ENCODE data around the gene CALR3. TPM values are rescaled to one million over a fixed set of nuclear protein-coding genes. Genes with fewer than 3 reads are reported as not detected.
"Not testable (repeated sequence)": the region's sequence is repeated elsewhere in the genome, so short reads cannot be mapped to it uniquely, and the experiment has no call there.

CALR3 gene
- total RNA-seq, 4 donors from 2014 or later: not detected

- intact Hi-C loops (cut with DNase I; ENCODE audit: low total_unique reads): no loop called here
- Histone ChIP-seq H3K4me1 (no peaks in the 10 kb centered on the region), H3K27me3 (no peaks in the 10 kb centered on the region), H3K27ac (no peak overlapping the region), H3K36me3 (peaks cover 0 to 74% of the 10 kb centered on the region in 2 donors), H3K4me3 (no peak overlapping the region), H3K9me3 (no peaks in the 10 kb centered on the region)
- ATAC-seq (no peak), DNase-seq (no peak)
- no peak for TF ChIP-seq POLR2A (IDR thresholded peaks at IDR 0.05)
- TF ChIP-seq CTCF (IDR thresholded peaks at IDR 0.05 in 4 of 5, conservative IDR thresholded peaks at IDR 0.05 in 1 of 5): no peak
- in situ Hi-C loops (cut with MboI; ENCODE audit: low sequenced_read_pairs in 4 of 4): loop anchor here in 1 of 4 donors (25.0 kb wide), 1 partner anchor 302 kb away; no protein-coding TSS in a partner anchor
Observed at GRCh38 chr19:16514383-16515019, 18.5 kb upstream of the CALR3 start.

- H3K9me3 ChIP-seq; DNase-seq; H3K4me3 ChIP-seq; intact Hi-C loops (cut with DNase I; ENCODE audit: low total_unique reads); H3K4me1 ChIP-seq; H3K27ac ChIP-seq; ATAC-seq; H3K27me3 ChIP-seq: not testable (repeated sequence)
- in situ Hi-C loops (cut with MboI; ENCODE audit: low sequenced_read_pairs in 4 of 4): loop anchor here in 1 of 4 donors (25.0 kb wide), 1 partner anchor 300 kb away; no protein-coding TSS in a partner anchor
- peaks cover 0 to 60% of the 10 kb centered on the region in 2 donors for H3K36me3 ChIP-seq
Observed at GRCh38 chr19:16512611-16513010, 16.6 kb upstream of the CALR3 start.

GRCh38 chr19:16509141-16510061 is 13.4 kb upstream of the CALR3 start:
- H3K36me3 ChIP-seq: peaks cover 0 to 38% of the 10 kb centered on the region in 2 donors
- H3K27me3 ChIP-seq: no peaks in the 10 kb centered on the region
- ATAC-seq: no peak
- intact Hi-C loops (cut with DNase I; ENCODE audit: low total_unique reads) (no loop called here), in situ Hi-C loops (cut with MboI; ENCODE audit: low sequenced_read_pairs in 4 of 4) (loop anchor here in 1 of 4 donors (25.0 kb wide), 1 partner anchor 297 kb away; no protein-coding TSS in a partner anchor)
- H3K4me1 ChIP-seq: no peaks in the 10 kb centered on the region
- H3K9me3 ChIP-seq: no peaks in the 10 kb centered on the region
- TF ChIP-seq CTCF (IDR thresholded peaks at IDR 0.05 in 4 of 5, conservative IDR thresholded peaks at IDR 0.05 in 1 of 5): no peak
- TF ChIP-seq POLR2A (IDR thresholded peaks at IDR 0.05): no peak
- H3K27ac ChIP-seq: no peak overlapping the region
- H3K4me3 ChIP-seq: no peak overlapping the region
- DNase-seq: no peak

GRCh38 chr19:16508546-16508945 is 12.6 kb upstream of the CALR3 start:
- ATAC-seq: no peak
- H3K27ac ChIP-seq: no peak overlapping the region
- H3K4me3 ChIP-seq: no peak overlapping the region
- in situ Hi-C loops (cut with MboI; ENCODE audit: low sequenced_read_pairs in 4 of 4) (loop anchor here in 1 of 4 donors (25.0 kb wide), 1 partner anchor 296 kb away; no protein-coding TSS in a partner anchor), intact Hi-C loops (cut with DNase I; ENCODE audit: low total_unique reads) (no loop called here)
- TF ChIP-seq CTCF (IDR thresholded peaks at IDR 0.05 in 4 of 5, conservative IDR thresholded peaks at IDR 0.05 in 1 of 5): no peak
- TF ChIP-seq POLR2A (IDR thresholded peaks at IDR 0.05): no peak
- no peaks in the 10 kb centered on the region for H3K27me3 ChIP-seq
- peaks cover 0 to 34% of the 10 kb centered on the region in 2 donors for H3K36me3 ChIP-seq
- no peak for DNase-seq
- no peaks in the 10 kb centered on the region for H3K4me1 ChIP-seq
- no peaks in the 10 kb centered on the region for H3K9me3 ChIP-seq

- Histone ChIP-seq H3K36me3 (peaks cover 0 to 36% of the 10 kb centered on the region in 2 donors), H3K27me3 (no peaks in the 10 kb centered on the region), H3K4me1 (no peaks in the 10 kb centered on the region), H3K4me3 (no peak overlapping the region), H3K9me3 (no peaks in the 10 kb centered on the region), H3K27ac (no peak overlapping the region)
- ATAC-seq: peak in 1 of 2 donors; percentile 72
- in situ Hi-C loops (cut with MboI; ENCODE audit: low sequenced_read_pairs in 4 of 4) (loop anchor here in 1 of 4 donors (25.0 kb wide), 1 partner anchor 295 kb away; no protein-coding TSS in a partner anchor), intact Hi-C loops (cut with DNase I; ENCODE audit: low total_unique reads) (no loop called here)
- no peak for TF ChIP-seq POLR2A (IDR thresholded peaks at IDR 0.05)
- no peak for TF ChIP-seq CTCF (IDR thresholded peaks at IDR 0.05 in 4 of 5, conservative IDR thresholded peaks at IDR 0.05 in 1 of 5)
- peak in 1 of 2 donors; percentile 42 for DNase-seq
Observed at GRCh38 chr19:16506961-16507360, 11.0 kb upstream of the CALR3 start.

GRCh38 chr19:16506161-16506560 is 10.2 kb upstream of the CALR3 start:
- in situ Hi-C loops (cut with MboI; ENCODE audit: low sequenced_read_pairs in 4 of 4): loop anchor here in 1 of 4 donors (25.0 kb wide), 1 partner anchor 294 kb away; no protein-coding TSS in a partner anchor
- H3K27ac ChIP-seq; H3K4me3 ChIP-seq; H3K9me3 ChIP-seq; ATAC-seq; H3K27me3 ChIP-seq; DNase-seq; intact Hi-C loops (cut with DNase I; ENCODE audit: low total_unique reads); H3K4me1 ChIP-seq: not testable (repeated sequence)
- H3K36me3 ChIP-seq: peaks cover 0 to 30% of the 10 kb centered on the region in 2 donors

Data from gastrocnemius medialis (tissue), 4 donors.